ENCODE results near the gene POLR2L.

Gene POLR2L

DNA sequence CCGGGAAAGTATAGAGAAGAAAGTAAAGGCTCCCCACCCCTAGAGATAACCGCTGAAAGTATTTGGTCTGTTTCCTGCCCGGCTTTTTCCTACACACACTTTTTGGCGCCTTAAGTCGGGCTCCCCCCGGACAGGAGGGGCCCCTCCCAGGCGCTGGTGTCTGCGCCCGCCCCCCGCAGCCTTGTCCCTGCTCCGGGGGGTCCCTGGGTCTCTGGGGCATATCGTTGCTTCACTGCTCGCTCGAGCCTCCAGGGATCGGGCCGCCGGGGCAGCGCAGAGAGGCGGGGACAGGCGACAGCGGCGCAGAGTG is 15.5 kb downstream of the POLR2L start:
- DNase-seq (ENCODE audit: low read depth in 2 of 2) = no peak

DNA sequence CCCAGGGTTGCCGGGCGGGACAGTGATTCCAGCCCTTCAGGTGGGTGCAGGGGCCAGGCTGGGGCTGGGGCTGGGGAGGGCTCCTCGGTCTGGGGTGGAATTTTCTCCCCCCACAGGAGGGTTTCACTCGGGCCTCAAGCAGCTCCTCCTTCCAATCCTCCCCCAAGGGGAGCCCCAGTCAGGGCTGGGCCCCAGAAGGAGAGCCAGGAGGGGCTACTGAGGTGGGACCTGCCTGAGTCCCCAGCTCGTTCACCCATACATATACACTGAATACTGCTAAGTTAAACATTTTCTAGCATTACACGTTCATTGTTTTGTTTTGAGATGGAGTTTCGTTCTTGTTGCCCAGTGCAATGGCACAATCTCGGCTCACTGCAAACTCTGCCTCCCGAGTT is 16.1 kb downstream of the POLR2L start:
- DNase-seq (ENCODE audit: low read depth in 2 of 2) = no peak

DNA sequence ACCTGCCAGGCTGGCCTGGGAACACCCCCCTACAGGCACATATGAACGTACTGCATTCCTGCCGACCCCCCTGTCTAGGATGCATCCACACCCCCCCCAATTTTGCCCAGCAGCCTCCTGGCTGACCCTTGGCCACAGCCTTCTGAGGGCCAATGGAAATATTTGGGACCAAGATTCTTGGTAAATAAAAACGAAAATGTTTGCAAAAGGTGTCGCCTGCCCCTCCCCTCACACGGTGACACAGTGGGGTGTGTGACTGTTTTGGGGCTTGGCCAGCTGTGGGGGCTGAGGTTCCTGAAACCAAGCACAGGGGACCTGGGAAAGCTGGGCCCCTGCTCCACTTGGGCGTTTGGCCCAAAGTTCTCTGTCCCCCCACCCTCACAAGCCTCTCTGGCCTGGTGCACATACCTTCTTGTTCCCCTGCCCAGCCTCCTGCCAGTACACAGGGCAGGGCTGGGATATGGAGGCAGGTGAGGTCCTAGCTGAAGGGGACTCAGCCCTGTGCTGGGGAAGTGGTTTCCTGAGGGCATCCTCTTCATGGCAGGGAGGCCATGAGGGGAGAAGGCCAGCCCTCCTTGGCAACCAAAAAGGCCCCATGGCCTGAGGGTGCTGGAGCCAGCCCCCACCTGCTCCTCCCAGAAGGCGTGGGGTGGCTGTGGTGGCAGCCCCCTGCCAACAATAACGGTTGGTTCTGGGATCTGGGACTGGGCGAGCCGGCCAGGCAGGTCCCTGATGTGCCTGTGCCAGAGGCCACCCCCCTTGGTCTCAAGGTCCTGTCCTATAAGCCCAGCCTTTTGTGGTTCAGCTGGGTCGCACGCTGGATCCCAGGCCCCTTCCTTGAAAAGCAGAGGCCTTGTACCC is 16.7 kb downstream of the POLR2L start:
- no peak for DNase-seq (ENCODE audit: low read depth in 2 of 2)

DNA sequence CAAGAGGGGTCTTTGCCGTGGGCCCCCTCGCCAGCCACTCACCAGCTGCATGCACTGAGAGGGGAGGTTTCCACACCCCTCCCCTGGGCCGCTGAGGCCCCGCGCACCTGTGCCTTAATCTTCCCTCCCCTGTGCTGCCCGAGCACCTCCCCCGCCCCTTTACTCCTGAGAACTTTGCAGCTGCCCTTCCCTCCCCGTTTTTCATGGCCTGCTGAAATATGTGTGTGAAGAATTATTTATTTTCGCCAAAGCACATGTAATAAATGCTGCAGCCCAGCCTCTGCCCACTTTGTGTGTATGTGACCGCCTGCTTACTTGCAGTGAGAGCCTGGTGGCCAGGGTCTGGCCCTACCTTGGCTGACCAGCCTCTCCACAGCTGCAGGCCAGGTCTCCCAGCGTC is 17.4 kb downstream of the POLR2L start:
- DNase-seq (ENCODE audit: low read depth in 2 of 2) = no peak

DNA sequence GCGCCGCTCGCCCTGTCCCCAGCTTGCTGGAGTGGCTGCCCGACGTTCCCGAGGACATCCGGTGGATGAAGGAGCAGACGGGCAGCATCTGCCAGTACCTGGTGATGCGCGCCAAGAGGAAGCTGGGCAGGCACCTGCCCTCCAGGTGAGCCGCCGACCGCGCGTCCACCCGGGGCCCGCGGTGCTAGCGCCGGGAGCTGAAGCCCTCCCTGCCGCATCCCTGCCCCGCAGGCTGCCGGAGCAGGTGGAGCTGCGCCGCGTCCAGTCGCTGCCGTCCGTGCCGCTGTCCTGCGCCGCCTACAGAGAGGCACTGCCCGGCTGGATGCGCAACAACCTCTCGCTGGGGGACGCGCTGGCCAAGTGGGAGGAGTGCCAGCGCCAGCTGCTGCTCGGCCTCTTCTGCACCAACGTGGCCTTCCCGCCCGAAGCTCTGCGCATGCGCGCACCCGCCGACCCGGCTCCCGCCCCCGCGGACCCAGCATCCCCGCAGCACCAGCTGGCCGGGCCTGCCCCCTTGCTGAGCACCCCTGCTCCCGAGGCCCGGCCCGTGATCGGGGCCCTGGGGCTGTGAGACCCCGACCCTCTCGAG is 17.9 kb downstream of the POLR2L start:
- DNase-seq (ENCODE audit: low read depth in 2 of 2) = no peak

DNA sequence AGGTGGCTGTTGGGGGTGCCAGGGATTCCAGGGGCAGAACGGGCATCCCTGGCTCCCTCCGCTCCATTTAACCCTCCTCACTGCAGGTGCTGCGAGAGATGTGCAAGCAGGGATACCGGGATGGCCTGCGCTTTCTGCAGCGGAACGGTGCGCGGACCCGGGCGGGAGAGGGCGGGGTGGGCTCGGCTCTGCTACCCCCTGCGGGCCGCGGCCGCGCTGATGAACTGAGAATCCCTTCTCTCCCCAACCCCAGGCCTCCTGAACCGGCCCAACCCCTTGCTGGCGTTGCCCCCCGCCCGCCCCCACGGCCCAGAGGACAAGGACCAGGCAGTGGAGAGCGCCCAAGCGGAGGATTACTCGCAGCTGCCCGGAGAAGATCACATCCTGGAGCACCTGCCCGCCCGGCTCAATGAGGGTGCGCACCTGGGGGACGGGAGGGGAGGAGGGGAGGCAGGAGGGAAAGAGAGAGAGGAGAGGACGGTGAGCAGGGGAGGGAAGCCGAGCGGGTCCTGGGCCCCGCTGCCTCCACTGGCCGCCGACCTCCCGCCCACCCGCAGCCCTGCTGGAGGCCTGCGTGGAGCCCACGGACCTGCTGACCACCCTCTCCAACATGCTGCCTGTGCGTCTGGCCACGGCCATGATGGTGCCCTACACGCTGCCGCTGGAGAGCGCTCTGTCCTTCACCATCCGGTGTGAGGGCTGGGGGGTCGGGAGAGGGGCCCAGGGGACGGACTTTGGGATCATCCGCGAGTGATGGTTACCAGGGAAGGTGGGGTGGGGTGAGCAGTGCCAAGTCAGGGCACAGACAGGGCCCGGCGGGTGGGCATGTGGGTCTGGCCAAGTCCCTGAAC is 18.7 kb downstream of the POLR2L start:
- DNase-seq (ENCODE audit: low read depth in 2 of 2) = no peak

DNA sequence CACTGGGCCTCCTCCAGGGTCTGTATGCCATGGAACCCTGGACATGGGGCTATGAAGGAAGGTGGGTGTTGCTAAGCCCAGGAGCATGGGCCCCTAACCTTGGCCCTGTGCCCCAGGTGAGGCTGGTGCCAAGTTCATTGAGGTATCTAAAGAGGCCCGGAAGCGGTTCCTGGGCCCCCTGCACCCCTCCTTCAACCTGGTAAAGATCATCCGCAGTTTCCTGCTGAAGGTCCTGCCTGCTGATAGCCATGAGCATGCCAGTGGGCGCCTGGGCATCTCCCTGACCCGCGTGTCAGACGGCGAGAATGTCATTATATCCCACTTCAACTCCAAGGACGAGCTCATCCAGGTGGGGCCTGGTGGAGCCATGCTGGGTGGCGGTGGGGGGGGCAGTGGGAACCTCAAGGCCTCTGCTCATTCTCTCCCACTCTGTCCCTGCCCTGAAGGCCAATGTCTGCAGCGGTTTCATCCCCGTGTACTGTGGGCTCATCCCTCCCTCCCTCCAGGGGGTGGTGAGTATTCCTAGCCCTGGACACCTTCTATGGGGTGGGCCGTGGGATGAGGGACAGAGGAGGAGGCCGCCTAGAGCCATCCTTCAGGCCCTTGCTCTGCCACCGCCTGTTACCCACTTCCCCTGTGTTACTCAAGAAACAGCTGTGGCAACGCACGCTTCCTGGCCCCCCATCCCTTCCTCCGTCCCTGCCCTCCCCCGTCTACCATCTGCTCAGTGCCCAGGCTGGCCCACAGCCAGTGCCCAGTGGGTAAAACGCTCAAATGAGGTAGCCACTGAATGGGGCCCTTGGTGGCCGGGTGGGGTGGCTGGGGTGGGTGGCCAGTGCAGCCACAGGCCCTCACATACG is 20.6 kb downstream of the POLR2L start:
- DNase-seq (ENCODE audit: low read depth in 2 of 2) = no peak

DNA sequence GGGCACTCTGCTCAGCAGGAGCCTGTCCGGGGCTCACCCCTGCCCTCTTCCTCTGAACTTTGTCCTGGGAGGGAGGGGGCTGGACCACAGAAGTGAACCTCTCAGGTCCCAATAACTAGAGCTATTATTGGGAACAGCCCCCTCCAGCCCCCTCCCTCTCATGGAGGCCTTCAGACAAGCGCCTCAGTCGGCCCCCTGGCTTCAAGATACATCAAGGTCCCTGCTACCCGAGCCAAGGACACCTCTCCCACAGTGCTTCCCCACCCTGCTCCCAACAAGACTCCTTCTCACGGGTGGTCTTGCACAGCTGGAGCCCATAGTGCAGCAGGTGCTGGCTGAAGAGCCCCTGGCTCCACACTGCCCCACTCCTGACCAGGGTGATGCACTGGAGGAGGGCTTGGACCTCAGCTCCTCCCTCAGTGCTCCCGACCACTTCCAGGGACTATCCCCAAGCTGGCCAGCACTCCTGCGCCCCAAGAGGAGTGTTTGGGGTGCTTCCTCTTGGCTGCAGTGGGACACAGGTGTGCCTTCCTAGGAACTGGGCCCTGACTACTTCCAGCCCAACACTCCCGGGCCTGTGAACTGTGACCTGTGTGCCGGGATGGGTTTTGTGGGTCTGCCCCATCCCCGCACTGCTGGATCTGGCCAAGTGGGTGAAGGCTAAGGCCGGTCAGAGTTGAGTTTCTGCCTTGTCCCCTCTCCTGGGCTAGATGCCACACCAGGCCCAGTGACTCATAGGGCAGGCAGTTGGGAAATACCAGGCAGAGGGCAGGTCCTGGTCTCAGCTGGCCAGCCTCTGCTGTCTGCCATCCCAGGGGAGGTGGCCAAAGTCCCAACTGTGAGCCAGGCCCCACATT is 21.4 kb downstream of the POLR2L start:
- no peak for DNase-seq (ENCODE audit: low read depth in 2 of 2)

DNA sequence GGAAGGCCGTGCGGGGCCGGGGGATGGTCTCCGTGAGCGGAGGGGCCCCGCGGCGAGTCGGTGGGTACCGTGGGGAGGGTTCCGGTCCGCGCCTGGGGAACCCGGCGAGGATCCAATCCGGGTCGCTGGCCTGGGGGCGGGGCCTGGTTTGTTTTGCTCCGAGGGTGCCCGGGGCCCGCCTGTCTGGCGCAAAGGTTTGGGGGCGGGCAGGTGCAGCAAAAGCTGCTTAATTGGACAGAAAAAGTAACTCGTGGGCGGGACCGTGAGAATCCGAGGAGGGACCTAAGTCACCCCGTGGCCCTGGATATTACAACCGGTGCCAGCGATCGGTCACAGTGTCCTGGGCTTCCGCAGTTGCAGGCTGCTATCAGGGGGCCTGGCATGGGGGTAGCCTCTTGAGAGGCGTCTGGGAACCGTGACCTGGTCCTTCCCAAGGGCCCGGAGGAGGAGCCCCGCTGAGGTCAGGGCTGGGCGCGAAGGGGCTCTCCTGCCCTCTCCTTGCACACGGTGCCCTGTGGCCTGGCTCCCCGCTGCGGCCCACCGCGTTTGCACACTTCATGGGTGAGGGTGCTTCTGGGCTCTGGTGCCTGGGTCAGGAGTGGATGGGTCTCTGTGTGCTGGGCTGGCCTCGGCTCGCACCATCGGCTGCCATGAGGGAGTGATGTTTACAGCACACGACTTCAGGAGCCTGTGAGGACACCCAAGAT is 22.2 kb downstream of the POLR2L start:
- DNase-seq (ENCODE audit: low read depth in 2 of 2) = peak; percentile 88 to 91

DNA sequence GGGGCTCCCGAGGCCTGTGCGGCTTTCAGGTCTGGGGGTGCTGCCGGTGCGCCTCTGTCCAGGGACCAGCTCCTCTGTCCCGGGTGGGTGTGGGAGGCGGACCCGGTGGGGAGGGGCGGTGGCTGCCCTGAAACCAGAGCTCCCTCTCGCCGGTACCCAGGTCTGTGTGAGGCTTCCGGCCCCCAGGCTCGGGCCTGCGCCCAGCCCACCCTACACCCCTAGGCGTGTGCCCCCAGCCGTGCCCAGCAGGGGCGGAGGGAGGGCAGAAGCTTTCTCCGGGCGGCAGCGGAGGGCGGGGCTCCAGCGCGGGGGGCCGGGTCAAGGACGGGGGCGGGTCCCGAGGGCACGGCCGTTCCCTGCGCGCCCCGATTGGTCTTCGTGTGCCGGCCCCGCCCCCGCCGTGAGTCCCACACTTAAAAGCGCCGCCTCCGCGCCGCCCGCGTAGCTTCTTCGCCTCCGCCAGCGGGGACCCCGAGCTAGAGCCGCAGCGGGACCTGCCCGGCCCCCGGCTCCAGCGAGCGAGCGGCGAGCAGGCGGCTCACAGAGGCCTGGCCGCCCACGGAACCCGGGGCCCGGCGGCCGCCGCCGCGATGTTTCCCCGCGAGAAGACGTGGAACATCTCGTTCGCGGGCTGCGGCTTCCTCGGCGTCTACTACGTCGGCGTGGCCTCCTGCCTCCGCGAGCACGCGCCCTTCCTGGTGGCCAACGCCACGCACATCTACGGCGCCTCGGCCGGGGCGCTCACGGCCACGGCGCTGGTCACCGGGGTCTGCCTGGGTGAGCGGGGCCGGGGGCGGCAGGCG is 23.0 kb downstream of the POLR2L start:
- peak; percentile 84 to 87 for DNase-seq (ENCODE audit: low read depth in 2 of 2)

DNA sequence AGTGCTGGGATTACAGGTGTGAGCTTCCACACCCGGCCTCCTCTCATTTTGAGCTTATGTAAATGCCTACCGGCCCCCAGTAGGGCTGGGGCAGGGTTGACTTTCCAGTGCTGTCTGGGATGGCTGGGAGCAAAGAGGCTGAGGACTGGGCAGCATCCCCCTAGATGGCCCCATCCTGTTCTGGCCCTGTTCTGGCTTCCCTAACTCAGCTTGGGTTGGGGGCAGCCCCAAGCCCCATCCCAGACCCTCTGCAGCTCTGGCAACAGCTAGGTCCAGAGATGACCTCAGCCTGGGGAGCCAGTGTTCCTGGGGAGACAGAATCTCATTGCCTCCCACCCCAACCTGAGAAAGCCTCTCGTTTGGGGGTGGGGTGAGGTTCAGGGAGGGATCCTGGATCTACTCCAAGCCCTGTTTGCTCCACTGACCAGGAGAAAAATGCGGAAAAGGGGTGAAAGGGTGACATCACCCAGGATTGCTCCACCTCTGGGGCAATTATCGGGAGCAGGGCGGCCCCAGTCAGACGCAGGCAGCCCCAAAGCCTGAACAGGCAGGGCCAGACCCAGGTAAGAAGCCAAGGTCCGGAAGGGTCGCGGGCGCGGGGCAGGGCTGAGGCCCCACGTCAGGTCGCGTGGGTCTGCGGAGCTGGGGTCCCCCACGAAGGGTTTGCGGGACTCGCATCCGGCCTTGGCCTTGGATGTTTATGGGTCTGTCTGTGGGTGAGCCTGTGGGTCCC is 23.8 kb downstream of the POLR2L start, which contains the start of gene PNPLA2:
TSS of gene PNPLA2 (plus strand) at position 519 of the 733 bp plus-strand sequence. CDS start 805 bp downstream, outside the sequence.
- DNase-seq (ENCODE audit: low read depth in 2 of 2) = no peak

DNA sequence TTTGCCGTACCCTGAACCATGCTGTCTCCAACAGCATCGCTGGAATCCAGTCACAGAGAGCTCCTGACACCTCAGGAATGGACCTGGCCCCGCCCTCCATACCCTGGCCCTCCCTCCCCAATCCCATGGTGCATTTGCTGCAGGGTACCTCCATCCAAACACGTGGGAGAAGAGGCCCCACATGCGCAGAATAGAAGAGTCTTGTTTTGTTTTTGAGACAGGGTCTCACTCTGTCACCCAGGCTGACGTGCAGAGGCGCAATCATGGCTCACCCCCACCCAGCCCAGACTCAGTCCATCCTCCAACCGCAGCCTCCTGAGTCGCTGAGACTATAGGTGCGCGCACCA is 25.9 kb downstream of the POLR2L start:
- no peak for DNase-seq (ENCODE audit: low read depth in 2 of 2)

DNA sequence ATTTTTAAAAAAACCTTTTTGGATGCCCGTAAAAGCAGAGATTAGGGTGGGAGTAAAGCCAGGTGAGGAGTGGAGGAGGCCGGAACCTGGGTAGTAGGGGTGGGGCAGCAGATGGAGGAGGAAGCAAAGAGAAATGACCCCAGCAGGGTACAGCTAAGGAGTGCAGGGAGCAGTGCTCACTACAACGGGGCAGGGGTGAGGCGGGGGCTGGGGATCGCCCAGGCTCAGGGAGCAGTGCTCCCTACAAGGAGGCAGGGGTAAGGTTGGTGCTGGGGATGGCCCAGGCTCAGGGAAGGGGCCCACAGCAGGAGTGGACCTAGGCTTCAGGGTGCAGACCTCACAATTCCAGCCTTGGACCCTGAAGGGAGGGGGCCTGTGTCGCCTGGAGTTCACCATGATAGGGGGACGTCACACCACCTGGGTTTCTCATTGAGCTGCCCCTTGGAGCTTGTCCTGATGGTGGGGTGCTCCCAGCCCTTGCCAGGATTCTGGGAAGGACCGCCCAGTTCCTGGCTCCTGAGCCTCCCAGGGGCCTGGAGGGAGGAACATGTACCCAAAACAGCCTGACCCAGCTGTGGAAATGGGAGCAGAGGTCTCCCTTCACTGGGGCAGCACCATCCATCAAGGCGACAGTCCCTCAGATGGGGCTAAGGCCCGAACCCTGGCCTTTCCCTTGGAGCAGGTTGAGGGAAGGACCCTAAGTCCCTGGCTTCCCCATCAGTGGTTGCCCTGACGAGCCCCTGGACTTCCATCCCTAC is 26.5 kb downstream of the POLR2L start:
- DNase-seq (ENCODE audit: low read depth in 2 of 2) = no peak

DNA sequence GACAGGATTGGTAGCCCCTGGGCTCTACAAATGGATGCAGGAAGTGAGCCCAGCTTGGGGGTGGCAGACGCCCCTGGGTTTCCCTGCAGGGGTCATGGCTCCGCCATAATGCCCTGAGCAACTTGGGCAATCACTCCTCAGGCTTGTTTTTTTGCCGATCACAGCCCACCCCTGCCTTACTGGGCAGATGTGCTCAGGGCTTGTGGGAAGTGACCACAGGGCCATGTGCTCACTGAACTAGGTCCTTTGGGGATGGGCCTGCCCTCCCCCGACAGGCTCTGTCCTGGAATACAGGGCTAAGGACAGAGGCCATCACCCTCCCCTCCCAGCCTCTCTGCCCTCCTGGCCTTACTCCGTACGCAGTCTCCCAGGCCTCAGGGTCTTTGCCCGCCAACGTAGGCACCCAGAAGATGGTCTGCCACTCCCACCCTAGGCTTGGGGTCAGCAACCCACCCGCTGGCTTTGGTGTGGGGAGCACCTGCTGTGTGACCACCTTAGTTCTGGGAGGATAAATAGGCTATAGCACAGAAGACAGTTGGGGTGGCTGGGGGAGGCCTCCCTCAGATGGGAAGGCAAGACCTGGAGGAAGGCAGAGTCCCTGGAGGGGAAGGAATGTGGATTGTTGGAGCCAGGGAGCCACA is 28.8 kb downstream of the POLR2L start:
- no peak for DNase-seq (ENCODE audit: low read depth in 2 of 2)

DNA sequence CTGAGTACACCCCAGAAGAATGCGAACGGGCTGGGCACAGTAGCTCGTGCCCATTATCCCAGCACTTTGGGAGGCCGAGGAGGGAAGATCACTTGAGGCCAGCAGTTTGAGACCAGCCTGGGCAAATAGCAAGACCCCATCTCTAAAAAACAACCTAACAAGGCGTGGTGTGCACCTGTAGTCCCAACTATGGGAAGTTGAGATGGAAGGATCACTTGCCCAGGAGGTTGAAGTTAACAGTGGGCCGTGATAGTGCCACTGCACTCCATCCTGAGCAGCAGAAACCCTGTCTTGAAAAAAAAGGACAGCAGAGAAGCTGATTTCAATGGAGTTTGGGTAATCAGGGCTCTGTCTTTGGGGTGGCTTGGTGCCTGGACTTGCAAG is 29.3 kb downstream of the POLR2L start:
- DNase-seq (ENCODE audit: low read depth in 2 of 2) = no peak

DNA sequence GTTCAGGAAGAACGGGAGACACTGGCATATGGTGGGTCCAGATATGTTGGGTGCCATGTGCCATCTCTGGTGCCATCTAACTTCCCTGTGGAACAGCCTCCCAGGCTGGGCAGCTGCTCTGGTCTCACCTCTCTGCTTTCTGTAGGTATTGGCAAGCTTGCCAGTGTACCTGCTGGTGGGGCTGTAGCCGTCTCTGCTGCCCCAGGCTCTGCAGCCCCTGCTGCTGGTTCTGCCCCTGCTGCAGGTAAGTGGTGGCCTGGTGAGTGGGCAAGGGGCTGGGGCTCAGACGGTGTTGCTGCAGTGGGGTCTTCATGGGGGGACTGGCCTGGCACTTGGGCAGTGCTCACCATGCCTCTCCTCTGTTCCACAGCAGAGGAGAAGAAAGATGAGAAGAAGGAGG is 29.9 kb downstream of the POLR2L start:
- DNase-seq (ENCODE audit: low read depth in 2 of 2) = no peak

DNA sequence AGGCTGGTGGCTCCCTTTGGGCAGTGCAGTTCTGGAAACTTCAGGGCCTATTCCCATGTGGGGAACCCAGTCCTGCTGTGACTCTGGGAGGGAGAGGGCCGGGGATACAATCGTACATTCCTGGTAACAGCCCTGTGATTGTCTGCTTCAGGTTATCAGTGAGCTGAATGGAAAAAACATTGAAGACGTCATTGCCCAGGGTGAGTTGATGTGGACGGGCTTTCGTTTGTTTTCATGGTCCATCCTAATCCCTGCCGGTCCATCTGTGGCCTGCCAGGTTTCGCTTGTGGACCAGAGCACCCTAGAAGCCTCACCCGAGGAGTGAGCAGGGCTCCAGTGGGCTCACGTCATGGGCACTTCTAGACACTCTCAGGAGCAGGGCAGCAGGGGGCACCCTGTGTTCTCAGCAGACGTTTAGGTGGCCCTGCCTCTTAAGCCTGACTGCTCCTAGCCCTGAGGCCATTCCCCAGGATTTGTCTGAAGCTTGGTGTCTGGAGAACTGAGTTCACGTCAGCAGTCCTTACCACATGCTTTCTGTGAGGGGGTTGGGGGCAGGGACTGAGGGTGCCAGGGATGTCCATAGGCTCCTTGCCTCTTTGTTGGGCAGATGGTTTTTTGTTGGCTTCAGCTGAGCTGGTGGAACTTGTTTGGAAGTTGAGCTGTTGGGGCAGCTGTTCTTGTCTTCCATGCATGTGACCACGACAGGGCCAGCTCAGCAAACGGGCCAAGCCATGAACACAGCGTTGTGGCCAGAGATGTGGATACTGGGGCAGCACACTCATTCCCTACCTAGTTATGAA is 30.7 kb downstream of the POLR2L start:
- no peak for DNase-seq (ENCODE audit: low read depth in 2 of 2)
